Stimulated activated CD8-positive, alpha-beta memory T cell treated with anti-CD3 and anti-CD28 coated beads, Interleukin-2, amount 100 ng/mL, for 48 hours (primary cell): ENCODE measurements around the gene TLCD1.

Experiments used
- DNase-seq, 2 donors: peaks; one replicate each; pipeline ENCODE4 v3.0.0-alpha.2; 2020; ENCODE audit warnings: low read depth in 2 of 2

TLCD1 gene

GRCh38 chr17:28712705-28713415 lies 13.2 kb downstream of the TLCD1 start:
- DNase-seq, result no peak

DNA sequence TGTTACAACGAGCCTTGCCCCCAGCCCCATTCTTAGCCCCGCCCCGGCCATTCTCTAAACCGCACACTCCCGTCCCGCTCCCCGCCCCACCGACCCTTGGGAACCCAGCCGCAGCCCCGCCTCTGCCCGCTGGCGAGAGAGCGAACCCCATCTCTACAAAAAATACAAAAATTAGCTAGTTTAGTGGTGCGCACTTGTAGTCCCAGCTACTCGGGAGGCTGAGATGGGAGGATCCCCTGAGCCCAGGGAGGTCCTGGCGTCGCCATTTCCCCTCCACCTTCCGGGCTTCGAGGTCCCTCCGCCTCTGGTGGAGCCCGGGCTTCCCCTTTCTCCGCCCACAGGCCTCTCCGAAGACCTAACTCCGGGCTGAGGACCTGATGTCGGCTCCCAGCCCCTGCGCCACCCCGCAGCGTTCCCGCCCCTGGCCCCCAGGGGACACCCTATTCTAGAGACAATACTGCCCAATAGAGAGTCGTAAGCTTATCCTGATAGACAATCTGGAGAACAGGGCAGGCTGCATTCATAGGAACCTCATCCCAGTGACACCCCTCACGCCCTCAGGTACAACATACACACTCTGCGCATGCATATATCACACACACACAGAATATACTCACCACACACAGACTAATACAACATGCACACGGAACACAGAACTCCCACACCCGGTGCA lies 13.9 kb downstream of the TLCD1 start:
- DNase-seq, result no peak

GRCh38 chr17:28711723-28712031 lies 14.4 kb downstream of the TLCD1 start, which contains the start of gene PROCA1:
TSS of gene PROCA1 (minus strand) at chr17:28711888. CDS start at chr17:28711660, 228 bp downstream.
- DNase-seq, result no peak

GRCh38 chr17:28710861-28711722 lies 14.9 kb downstream of the TLCD1 start:
- peak; percentile 81 to 88 for DNase-seq

DNA sequence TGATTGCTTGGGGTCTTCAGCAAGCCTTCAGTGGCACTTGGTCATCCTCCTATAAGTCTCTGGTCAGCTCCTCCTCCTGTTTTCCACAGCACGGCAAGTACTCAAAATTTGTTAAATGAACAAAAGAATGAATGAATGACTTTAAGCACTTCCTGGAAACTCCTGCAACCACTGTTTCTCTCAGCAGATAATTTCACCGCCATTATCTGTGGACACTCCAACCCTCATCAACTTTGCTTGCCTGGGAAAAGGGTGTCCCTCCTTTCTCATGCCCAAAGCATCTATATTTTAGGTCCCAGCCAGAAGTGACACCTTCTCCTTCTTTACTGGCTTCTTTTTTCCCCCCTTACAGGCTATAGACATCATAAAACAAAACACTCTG lies 18.7 kb downstream of the TLCD1 start:
- no peak for DNase-seq

DNA sequence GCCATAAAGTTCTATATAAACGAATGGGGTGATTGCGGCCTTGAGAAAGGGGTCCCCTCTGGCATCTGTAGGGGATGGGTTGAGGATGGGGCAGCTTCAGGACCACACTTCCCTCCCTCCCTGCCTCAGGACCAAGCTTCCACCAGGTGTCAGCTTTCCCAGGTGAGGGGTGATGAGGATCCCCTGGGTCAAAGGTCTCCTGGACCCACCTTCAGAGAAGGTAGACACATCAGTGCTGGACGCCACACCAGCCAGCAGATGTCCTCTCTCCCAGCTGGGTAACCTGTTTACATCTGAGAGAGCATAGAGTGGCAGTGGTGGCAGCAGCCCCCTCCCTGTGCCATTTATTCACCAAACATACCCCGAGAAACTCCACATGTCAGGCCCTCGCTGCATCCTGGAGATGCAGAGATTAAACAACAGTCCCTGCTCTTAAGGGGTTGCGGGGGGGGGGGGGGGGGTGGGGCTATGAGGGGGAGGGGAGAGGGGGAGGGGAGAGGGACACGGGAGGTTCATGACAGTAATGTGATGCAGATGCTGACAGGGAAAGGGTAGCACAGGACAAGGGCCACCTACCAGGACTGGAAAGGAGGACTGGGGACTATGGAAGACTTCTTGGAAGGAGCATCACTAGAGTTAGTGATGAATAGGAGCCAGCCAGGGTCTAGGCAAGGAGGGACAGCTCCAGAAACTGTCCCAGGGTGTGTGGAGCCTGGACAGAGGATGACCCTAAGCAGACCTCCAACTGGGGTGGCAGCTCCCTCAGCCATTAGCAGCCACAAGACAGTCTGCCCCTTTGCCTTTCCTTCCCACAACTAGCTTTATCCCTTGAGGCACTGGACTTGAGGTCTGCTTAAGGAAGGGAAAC lies 19.3 kb downstream of the TLCD1 start:
- DNase-seq, result no peak

GRCh38 chr17:28705728-28706334 lies 20.2 kb downstream of the TLCD1 start:
- DNase-seq, result no peak

DNA sequence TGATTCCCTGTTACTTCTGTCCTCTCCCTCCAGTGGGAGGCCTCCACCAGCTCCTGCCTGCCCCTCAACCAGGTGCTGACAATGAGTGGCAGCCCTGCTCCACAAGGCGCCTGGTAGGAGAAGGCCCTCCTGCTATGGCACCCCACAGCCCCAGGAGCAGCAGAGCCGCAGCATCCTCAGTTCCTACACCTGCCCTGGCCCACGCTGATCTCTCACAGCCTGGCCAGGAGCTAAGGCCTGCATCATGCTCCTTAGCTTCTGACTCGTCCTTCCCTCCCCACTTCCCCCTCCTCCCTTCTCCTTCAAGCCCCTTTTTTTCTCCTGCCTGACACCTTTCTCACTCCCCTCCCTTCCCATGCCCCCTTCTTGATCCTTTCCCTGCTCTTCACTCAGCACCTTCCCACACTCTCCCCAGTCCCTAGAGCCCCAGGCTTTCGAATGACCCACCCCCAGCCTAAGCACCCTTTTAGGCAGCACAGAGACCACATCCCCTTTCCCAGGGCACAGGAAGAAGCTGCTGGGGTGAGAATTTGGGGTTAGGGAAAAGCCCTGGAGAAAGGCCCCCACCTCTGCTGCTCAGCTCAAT lies 20.9 kb downstream of the TLCD1 start:
- no peak for DNase-seq

DNA sequence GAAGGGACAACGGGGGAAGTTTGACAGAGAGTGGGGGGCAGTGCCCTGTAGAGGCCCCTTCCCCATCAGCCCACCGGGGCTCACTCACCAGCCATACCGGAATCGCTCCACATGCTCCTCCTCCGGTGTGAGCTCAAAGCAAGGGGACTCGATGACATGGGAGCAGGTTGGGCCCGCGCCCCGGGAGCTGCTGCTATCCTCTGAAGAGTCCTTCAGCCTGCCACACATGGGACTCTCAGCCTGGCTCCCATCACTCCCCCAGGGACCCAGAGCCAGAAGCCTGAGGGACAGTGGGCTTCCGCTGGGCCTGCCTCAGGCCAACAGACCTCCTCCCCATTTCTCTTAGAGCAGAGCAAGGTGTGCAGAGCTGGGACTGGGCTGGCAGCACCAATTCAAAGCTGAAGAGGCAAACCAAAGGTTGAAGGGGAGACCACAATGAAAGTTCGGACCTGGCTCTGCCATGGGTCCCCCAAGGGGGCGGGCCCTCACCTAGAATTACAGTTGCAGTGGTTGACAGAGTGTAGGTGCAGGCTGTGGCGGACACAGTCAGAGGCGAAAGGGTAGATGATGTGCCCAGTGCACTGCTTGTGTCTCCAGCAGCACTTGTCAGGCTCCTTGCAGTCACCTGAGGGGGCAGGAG lies 21.7 kb downstream of the TLCD1 start:
- DNase-seq, result no peak

DNA sequence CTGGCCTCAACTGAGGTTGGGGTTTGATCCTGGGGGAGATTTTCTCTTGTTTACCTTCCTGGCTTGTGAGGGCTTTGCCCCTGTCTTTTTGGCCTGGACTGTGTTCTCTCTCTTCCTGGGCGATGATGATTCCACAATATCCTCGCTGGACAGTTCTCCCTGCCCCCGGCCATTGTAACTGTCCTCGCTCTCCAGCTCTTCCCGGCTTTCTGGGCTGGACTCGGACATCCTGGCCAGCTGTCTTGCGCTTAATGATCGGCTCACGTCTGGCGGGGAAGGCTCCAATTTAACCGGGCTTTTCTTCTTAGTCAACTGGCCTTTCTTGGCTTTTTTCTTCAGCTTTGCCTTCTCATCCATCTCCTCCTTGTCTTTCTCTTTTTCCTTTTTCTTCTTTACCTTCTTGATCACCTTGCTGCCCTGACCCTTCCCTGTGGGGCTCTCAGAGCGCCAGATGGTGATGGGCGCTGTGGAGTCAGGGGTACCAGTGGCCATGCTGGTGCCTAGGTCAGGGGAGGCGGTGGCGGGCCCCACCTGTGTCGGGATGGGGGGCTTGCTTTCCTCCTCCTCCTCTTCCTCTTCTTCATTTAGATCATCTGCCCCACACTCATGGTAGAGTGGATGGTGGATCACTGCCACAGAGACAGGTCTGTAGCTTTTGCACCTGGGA lies 22.3 kb downstream of the TLCD1 start:
- DNase-seq, result no peak

GRCh38 chr17:28702752-28703150 lies 23.3 kb downstream of the TLCD1 start:
- DNase-seq, result no peak

DNA sequence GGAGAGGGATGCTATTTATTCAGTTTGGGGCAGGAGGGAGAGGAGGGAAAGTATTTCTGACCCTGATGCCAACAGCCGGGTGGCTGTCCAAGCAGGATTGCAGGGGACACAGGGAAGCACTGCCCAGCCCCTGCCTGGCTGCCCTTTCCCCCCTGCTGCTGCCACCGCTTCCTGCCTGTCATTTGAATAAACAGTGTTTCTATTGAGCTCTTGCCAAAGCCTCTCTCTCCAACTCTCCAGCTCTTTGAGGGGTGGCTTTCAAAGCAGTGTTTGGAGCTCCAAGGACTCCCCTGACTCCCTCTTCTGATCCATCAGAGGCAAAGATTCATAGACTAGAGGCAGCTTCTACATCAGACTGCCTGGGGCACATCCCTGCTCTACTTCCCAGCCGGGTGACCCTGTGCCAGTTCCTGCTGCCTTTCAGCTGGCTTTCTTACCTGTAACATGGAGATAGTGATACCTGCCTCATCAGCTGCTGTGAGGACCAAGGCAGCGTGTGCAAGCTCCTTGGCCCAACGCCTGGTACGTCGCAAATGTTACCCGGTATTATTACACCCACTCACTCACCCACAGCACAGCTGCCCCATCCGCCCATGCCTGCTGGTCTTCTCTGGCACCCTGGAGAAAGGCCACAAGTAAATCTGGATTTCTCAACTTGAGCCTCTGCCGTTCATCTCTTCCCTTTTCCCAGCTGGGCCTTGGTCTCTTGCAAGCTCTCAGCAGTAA lies 23.8 kb downstream of the TLCD1 start:
- no peak for DNase-seq

DNA sequence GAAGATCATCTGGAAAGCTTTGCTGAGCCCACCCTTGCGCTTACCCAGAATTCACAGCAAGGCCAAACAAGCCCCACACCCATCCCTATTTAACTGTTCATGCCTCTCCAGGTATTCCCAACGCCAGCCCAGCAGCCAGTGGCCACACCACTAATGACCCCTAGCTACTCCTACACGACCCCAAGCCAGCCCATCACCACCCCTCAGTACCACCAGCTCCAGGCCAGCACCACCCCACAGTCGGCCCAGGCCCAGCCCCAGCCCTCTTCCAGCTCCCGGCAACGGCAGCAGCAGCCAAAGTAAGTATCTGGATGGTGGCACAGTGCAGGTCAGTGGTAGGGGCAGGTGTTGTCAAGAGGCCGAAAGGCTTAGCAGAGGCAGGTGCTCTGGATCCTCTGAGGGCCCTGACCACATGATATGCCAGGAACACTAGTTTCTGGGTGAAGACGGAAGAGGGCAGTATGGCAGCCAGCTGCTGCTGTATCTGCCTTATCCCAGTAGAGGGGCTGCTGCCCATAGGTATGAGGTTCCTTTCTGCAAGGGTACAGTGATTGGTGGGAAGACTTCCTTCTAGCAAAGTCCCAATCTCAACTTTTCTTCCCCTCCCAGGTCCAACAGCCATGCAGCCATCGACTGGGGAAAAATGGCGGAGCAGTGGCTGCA lies 25.1 kb downstream of the TLCD1 start:
- DNase-seq, result no peak

DNA sequence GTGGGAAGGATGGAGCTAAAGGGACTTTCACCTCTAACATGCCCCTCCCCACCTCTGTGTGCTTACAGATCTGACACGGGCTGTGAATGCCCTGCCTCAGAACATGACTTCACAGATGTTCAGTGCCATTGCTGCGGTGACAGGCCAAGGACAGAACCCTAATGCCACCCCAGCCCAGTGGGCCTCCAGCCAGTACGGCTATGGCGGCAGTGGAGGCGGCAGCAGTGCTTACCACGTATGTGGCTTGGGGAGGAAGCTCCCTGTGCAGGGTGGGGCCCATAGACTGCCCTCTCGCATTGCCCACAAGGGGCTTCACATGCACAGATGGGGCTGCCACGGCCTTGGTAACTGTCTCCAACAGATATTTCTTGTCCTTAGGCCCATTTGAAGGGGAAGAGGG lies 25.8 kb downstream of the TLCD1 start:
- no peak for DNase-seq

- DNase-seq, result no peak
Observed at GRCh38 chr17:28698253-28698941, 27.6 kb downstream of the TLCD1 start.

DNA sequence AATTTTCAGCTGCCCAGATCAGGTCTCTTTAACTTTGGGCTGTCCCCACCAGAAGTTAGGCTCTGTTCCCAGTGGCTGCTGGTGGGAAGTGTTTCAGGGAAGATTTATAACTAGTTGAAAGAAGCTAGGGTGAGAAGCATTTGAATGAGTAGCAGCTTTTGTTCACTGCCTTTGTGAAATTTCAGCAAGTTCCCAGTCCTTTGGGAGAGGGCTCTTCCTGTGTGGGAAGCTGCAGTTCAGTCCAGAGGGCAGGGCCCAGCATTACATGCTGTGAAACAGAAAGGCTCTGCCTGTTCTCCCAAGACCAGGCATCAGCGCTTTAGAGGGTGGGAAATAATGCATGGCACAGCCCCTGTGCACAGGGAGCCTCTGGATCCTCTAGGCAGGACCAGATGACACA lies 32.2 kb downstream of the TLCD1 start:
- no peak for DNase-seq

- no peak for DNase-seq
Observed at GRCh38 chr17:28689011-28689410, 37.0 kb downstream of the TLCD1 start.

- no peak for DNase-seq
Observed at GRCh38 chr17:28688481-28688880, 37.6 kb downstream of the TLCD1 start.
